GM23338 (cell line): ENCODE results near the gene TMEM8B.

Source experiments
- CREB1 ChIP-seq: fragments of 250-450 bp; sonication (Bioruptor Pico); IDR thresholded peaks from 2 replicates; pipeline ENCODE4 v1.5.0; 2020; ENCODE audit warnings: low read depth, mild to moderate bottlenecking, moderate library complexity
- EZH2 ChIP-seq: fragments of 200-600 bp; sonication (generic); IDR thresholded peaks from one replicate; pipeline ENCODE4 v1.8.0; 2017; ENCODE audit warnings: antibody characterized with exemption, mild to moderate bottlenecking, low read depth; ENCODE audit not compliant: unreplicated experiment
- EZH2phosphoT487 ChIP-seq: fragments of 200-600 bp; sonication (generic); IDR thresholded peaks from one replicate; pipeline ENCODE4 v1.8.1; 2018; ENCODE audit warnings: antibody characterized with exemption; ENCODE audit not compliant: unreplicated experiment
- POLR2AphosphoS5 ChIP-seq: IDR thresholded peaks from 2 replicates; pipeline ENCODE4 v1.6.1; 2016; ENCODE audit warnings: antibody characterized with exemption, low read depth
- STAT1 ChIP-seq: IDR thresholded peaks from one replicate; pipeline ENCODE4 v1.6.1; 2016; ENCODE audit warnings: antibody characterized with exemption; ENCODE audit not compliant: unreplicated experiment
- ZNF331 ChIP-seq: fragments of 250-450 bp; sonication (Bioruptor Pico); IDR thresholded peaks from 2 replicates; pipeline ENCODE4 v1.5.0; 2020; ENCODE audit warnings: low read depth, mild to moderate bottlenecking, moderate library complexity
- TF ChIP-seq, protein P1 (sequence below), 2 experiments: fragments of 200-600 bp in 1 of 2; sonication (generic) in 1 of 2; conservative IDR thresholded peaks; 2 replicates each; pipeline versions ENCODE4 v1.5.1 to v1.6.1; 2016 to 2017; ENCODE audit warnings: antibody characterized with exemption in 2 of 2, low read depth in 2 of 2, mild to moderate bottlenecking in 2 of 2, moderate library complexity in 1 of 2
- TF ChIP-seq, protein P2 (sequence below): IDR thresholded peaks from one replicate; pipeline ENCODE4 v1.6.1; 2018; ENCODE audit warnings: antibody characterized with exemption; ENCODE audit not compliant: unreplicated experiment
- TF ChIP-seq, protein P3 (sequence below): fragments of 250-450 bp; sonication (Bioruptor Pico); IDR thresholded peaks from 2 replicates; pipeline ENCODE4 v1.5.0; 2020; ENCODE audit warnings: mild to moderate bottlenecking, moderate library complexity
- TF ChIP-seq, protein P4 (sequence below): IDR thresholded peaks from 2 replicates; pipeline ENCODE4 v1.6.1; 2016; ENCODE audit warnings: antibody characterized with exemption

DNA sequence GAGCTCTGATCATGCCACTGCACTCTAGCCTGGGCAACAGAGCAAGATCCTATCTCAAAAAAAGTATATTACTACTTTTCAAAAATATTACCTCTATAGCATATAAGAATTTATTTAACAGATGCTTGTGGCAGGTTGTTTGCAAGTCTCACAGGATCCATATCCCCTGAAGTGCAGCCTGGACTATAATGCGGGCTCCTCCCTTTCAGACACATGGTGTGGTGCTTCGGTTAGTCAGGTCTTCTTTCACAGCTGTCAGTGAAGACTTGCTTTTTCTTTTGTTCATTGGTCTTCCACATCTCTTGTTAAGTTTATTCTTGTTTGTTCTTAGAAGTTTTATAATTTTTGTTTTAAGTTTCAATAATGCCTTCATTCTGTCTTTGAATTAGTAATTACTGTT, 67.5 kb downstream of the TMEM8B start:
- TF ChIP-seq, protein P1, sequence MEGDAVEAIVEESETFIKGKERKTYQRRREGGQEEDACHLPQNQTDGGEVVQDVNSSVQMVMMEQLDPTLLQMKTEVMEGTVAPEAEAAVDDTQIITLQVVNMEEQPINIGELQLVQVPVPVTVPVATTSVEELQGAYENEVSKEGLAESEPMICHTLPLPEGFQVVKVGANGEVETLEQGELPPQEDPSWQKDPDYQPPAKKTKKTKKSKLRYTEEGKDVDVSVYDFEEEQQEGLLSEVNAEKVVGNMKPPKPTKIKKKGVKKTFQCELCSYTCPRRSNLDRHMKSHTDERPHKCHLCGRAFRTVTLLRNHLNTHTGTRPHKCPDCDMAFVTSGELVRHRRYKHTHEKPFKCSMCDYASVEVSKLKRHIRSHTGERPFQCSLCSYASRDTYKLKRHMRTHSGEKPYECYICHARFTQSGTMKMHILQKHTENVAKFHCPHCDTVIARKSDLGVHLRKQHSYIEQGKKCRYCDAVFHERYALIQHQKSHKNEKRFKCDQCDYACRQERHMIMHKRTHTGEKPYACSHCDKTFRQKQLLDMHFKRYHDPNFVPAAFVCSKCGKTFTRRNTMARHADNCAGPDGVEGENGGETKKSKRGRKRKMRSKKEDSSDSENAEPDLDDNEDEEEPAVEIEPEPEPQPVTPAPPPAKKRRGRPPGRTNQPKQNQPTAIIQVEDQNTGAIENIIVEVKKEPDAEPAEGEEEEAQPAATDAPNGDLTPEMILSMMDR (conservative IDR thresholded peaks at IDR 0.05; ENCODE audit: low read depth in 2 of 2) = no peak
- no peak for TF ChIP-seq EZH2phosphoT487
- no peak for TF ChIP-seq EZH2
- no peak for TF ChIP-seq POLR2AphosphoS5
- TF ChIP-seq CREB1 (CRISPR knock-in tag) = no peak
- TF ChIP-seq, protein P2, sequence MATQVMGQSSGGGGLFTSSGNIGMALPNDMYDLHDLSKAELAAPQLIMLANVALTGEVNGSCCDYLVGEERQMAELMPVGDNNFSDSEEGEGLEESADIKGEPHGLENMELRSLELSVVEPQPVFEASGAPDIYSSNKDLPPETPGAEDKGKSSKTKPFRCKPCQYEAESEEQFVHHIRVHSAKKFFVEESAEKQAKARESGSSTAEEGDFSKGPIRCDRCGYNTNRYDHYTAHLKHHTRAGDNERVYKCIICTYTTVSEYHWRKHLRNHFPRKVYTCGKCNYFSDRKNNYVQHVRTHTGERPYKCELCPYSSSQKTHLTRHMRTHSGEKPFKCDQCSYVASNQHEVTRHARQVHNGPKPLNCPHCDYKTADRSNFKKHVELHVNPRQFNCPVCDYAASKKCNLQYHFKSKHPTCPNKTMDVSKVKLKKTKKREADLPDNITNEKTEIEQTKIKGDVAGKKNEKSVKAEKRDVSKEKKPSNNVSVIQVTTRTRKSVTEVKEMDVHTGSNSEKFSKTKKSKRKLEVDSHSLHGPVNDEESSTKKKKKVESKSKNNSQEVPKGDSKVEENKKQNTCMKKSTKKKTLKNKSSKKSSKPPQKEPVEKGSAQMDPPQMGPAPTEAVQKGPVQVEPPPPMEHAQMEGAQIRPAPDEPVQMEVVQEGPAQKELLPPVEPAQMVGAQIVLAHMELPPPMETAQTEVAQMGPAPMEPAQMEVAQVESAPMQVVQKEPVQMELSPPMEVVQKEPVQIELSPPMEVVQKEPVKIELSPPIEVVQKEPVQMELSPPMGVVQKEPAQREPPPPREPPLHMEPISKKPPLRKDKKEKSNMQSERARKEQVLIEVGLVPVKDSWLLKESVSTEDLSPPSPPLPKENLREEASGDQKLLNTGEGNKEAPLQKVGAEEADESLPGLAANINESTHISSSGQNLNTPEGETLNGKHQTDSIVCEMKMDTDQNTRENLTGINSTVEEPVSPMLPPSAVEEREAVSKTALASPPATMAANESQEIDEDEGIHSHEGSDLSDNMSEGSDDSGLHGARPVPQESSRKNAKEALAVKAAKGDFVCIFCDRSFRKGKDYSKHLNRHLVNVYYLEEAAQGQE = no peak
- TF ChIP-seq, protein P3, sequence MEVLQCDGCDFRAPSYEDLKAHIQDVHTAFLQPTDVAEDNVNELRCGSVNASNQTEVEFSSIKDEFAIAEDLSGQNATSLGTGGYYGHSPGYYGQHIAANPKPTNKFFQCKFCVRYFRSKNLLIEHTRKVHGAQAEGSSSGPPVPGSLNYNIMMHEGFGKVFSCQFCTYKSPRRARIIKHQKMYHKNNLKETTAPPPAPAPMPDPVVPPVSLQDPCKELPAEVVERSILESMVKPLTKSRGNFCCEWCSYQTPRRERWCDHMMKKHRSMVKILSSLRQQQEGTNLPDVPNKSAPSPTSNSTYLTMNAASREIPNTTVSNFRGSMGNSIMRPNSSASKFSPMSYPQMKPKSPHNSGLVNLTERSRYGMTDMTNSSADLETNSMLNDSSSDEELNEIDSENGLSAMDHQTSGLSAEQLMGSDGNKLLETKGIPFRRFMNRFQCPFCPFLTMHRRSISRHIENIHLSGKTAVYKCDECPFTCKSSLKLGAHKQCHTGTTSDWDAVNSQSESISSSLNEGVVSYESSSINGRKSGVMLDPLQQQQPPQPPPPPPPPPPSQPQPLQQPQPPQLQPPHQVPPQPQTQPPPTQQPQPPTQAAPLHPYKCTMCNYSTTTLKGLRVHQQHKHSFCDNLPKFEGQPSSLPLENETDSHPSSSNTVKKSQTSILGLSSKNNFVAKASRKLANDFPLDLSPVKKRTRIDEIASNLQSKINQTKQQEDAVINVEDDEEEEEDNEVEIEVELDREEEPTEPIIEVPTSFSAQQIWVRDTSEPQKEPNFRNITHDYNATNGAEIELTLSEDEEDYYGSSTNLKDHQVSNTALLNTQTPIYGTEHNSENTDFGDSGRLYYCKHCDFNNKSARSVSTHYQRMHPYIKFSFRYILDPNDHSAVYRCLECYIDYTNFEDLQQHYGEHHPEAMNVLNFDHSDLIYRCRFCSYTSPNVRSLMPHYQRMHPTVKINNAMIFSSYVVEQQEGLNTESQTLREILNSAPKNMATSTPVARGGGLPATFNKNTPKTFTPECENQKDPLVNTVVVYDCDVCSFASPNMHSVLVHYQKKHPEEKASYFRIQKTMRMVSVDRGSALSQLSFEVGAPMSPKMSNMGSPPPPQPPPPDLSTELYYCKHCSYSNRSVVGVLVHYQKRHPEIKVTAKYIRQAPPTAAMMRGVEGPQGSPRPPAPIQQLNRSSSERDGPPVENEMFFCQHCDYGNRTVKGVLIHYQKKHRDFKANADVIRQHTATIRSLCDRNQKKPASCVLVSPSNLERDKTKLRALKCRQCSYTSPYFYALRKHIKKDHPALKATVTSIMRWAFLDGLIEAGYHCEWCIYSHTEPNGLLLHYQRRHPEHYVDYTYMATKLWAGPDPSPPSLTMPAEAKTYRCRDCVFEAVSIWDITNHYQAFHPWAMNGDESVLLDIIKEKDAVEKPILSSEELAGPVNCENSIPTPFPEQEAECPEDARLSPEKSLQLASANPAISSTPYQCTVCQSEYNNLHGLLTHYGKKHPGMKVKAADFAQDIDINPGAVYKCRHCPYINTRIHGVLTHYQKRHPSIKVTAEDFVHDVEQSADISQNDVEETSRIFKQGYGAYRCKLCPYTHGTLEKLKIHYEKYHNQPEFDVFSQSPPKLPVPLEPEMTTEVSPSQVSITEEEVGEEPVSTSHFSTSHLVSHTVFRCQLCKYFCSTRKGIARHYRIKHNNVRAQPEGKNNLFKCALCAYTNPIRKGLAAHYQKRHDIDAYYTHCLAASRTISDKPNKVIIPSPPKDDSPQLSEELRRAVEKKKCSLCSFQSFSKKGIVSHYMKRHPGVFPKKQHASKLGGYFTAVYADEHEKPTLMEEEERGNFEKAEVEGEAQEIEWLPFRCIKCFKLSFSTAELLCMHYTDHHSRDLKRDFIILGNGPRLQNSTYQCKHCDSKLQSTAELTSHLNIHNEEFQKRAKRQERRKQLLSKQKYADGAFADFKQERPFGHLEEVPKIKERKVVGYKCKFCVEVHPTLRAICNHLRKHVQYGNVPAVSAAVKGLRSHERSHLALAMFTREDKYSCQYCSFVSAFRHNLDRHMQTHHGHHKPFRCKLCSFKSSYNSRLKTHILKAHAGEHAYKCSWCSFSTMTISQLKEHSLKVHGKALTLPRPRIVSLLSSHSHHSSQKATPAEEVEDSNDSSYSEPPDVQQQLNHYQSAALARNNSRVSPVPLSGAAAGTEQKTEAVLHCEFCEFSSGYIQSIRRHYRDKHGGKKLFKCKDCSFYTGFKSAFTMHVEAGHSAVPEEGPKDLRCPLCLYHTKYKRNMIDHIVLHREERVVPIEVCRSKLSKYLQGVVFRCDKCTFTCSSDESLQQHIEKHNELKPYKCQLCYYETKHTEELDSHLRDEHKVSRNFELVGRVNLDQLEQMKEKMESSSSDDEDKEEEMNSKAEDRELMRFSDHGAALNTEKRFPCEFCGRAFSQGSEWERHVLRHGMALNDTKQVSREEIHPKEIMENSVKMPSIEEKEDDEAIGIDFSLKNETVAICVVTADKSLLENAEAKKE (CRISPR knock-in tag) = no peak
- TF ChIP-seq ZNF331 (CRISPR knock-in tag) = no peak
- TF ChIP-seq, protein P4, sequence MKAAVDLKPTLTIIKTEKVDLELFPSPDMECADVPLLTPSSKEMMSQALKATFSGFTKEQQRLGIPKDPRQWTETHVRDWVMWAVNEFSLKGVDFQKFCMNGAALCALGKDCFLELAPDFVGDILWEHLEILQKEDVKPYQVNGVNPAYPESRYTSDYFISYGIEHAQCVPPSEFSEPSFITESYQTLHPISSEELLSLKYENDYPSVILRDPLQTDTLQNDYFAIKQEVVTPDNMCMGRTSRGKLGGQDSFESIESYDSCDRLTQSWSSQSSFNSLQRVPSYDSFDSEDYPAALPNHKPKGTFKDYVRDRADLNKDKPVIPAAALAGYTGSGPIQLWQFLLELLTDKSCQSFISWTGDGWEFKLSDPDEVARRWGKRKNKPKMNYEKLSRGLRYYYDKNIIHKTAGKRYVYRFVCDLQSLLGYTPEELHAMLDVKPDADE = no peak
- TF ChIP-seq STAT1 = no peak
